IPS-11a (cell line): ENCODE measurements around the gene BMP6.

ENCODE experiments used
- H3K4me3 ChIP-seq: one replicate; pipeline ENCODE4 v1.5.1; 2013; ENCODE audit warnings: low read depth, low read length, control low read depth

BMP6 gene

GRCh38 chr6:7821426-7821825 is 95.5 kb downstream of the BMP6 start:
- H3K4me3 ChIP-seq: no peak overlapping the region

GRCh38 chr6:7823552-7823951 is 97.7 kb downstream of the BMP6 start:
- H3K4me3 ChIP-seq: no peak overlapping the region

- H3K4me3 ChIP-seq: no peak overlapping the region
These were observed 100.1 kb downstream of the BMP6 start for GRCh38 chr6:7825986-7826385.

- H3K4me3 ChIP-seq: no peak overlapping the region
These were observed 101.2 kb downstream of the BMP6 start for GRCh38 chr6:7827142-7827541.

GRCh38 chr6:7828124-7828523 is 102.2 kb downstream of the BMP6 start:
- H3K4me3 ChIP-seq: no peak overlapping the region

- H3K4me3 ChIP-seq: no peak overlapping the region
These were observed 107.2 kb downstream of the BMP6 start for GRCh38 chr6:7832904-7833750.

- no peak overlapping the region for H3K4me3 ChIP-seq
These were observed 107.8 kb downstream of the BMP6 start for GRCh38 chr6:7833751-7834070.

GRCh38 chr6:7836371-7837026 is 110.6 kb downstream of the BMP6 start:
- H3K4me3 ChIP-seq: no peak overlapping the region

GRCh38 chr6:7841781-7842468 is 116.0 kb downstream of the BMP6 start:
- H3K4me3 ChIP-seq: no peak overlapping the region

- no peak overlapping the region for H3K4me3 ChIP-seq
These were observed 121.3 kb downstream of the BMP6 start for GRCh38 chr6:7846966-7847818.

GRCh38 chr6:7848229-7848628 is 122.3 kb downstream of the BMP6 start:
- no peak overlapping the region for H3K4me3 ChIP-seq

GRCh38 chr6:7851780-7852179 is 125.9 kb downstream of the BMP6 start:
- no peak overlapping the region for H3K4me3 ChIP-seq

GRCh38 chr6:7859591-7859990 is 133.7 kb downstream of the BMP6 start:
- H3K4me3 ChIP-seq: no peak overlapping the region

GRCh38 chr6:7865781-7866180 is 139.9 kb downstream of the BMP6 start:
- no peak overlapping the region for H3K4me3 ChIP-seq

GRCh38 chr6:7866526-7866925 is 140.6 kb downstream of the BMP6 start:
- no peak overlapping the region for H3K4me3 ChIP-seq

GRCh38 chr6:7868926-7869325 is 143.0 kb downstream of the BMP6 start:
- H3K4me3 ChIP-seq: no peak overlapping the region

GRCh38 chr6:7878401-7878964 is 152.6 kb downstream of the BMP6 start:
- H3K4me3 ChIP-seq: no peak overlapping the region

- no peak overlapping the region for H3K4me3 ChIP-seq
These were observed 153.1 kb downstream of the BMP6 start for GRCh38 chr6:7879043-7879442.

- H3K4me3 ChIP-seq: no peak overlapping the region
These were observed 153.7 kb downstream of the BMP6 start for GRCh38 chr6:7879579-7879978.

- H3K4me3 ChIP-seq: no peak overlapping the region
These were observed 154.2 kb downstream of the BMP6 start for GRCh38 chr6:7879980-7880717.
